ENCODE results near the gene GLDN. TPM values are rescaled to one million over a fixed set of nuclear protein-coding genes. Genes with fewer than 3 reads are reported as not detected.
A peak's percentile ranks its signal among the peaks of the same experiment; 100 is the strongest.

Gene GLDN
- total RNA-seq, 1 experiment from 2014 or later, result 0.77 TPM

GRCh38 chr15:51342227-51342999 is 958 bp downstream of the GLDN start:
- H3K36me3 Mint-ChIP-seq, result no peaks in the 10 kb centered on the region
- ATAC-seq, result peak; percentile 20
- ChIA-PET POLR2A (no interaction called here), CTCF (interaction anchor here (0.6 to 1.9 kb wide), 8 partner anchors 11 to 157 kb away, joined by 3 to 8 read pairs (median 4); no protein-coding TSS in a partner anchor)
- H3K9me3 Mint-ChIP-seq, result no peaks in the 10 kb centered on the region
- peak overlapping the region; percentile 58 for H3K4me3 Mint-ChIP-seq
- no peak overlapping the region for H3K27ac Mint-ChIP-seq
- peaks cover 61% of the 10 kb centered on the region for H3K27me3 Mint-ChIP-seq (ENCODE audit: low read depth)
- H3K4me1 Mint-ChIP-seq, result 0 out of 2 replicates have a peak, but pooled peaks cover 4% of the 10 kb centered on the region
- no peak for TF ChIP-seq ETV6 (CRISPR knock-in tag; IDR thresholded peaks at IDR 0.05)
- TF ChIP-seq, protein P1, sequence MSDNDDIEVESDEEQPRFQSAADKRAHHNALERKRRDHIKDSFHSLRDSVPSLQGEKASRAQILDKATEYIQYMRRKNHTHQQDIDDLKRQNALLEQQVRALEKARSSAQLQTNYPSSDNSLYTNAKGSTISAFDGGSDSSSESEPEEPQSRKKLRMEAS (CRISPR knock-in tag; IDR thresholded peaks at IDR 0.05), result peak; percentile 7; the same call in 1 of the 2 replicates
- TF ChIP-seq CTCF (IDR thresholded peaks at IDR 0.05), result no peak
- TF ChIP-seq ZNF138 (CRISPR knock-in tag; conservative IDR thresholded peaks at IDR 0.05), result no peak
- no peak for TF ChIP-seq NR1H2 (CRISPR knock-in tag; IDR thresholded peaks at IDR 0.05)
- TF ChIP-seq OVOL2 (CRISPR knock-in tag; IDR thresholded peaks at IDR 0.05; ENCODE audit: borderline replicate concordance), result no peak
- TF ChIP-seq ZNF425 (CRISPR knock-in tag; conservative IDR thresholded peaks at IDR 0.05), result no peak
- TF ChIP-seq, protein P2, sequence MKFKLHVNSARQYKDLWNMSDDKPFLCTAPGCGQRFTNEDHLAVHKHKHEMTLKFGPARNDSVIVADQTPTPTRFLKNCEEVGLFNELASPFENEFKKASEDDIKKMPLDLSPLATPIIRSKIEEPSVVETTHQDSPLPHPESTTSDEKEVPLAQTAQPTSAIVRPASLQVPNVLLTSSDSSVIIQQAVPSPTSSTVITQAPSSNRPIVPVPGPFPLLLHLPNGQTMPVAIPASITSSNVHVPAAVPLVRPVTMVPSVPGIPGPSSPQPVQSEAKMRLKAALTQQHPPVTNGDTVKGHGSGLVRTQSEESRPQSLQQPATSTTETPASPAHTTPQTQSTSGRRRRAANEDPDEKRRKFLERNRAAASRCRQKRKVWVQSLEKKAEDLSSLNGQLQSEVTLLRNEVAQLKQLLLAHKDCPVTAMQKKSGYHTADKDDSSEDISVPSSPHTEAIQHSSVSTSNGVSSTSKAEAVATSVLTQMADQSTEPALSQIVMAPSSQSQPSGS (CRISPR knock-in tag; IDR thresholded peaks at IDR 0.05; ENCODE audit: borderline replicate concordance, low read depth), result no peak
- no peak for DNase-seq (ENCODE audit: low spot score)

- H3K4me3 Mint-ChIP-seq, result no peak overlapping the region
- TF ChIP-seq ATF1 (CRISPR knock-in tag; IDR thresholded peaks at IDR 0.05), result no peak
- TF ChIP-seq, protein P3, sequence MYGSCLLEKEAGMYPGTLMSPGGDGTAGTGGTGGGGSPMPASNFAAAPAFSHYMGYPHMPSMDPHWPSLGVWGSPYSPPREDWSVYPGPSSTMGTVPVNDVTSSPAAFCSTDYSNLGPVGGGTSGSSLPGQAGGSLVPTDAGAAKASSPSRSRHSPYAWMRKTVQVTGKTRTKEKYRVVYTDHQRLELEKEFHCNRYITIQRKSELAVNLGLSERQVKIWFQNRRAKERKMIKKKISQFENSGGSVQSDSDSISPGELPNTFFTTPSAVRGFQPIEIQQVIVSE (CRISPR knock-in tag; IDR thresholded peaks at IDR 0.05; ENCODE audit: borderline replicate concordance), result no peak
- H3K4me1 Mint-ChIP-seq, result 0 out of 2 replicates have a peak, but pooled peaks cover 4% of the 10 kb centered on the region
- H3K36me3 Mint-ChIP-seq, result no peaks in the 10 kb centered on the region
- ChIA-PET POLR2A (no interaction called here), CTCF (interaction anchor here (1.7 kb wide), 1 partner anchor 113 kb away, joined by 5 read pairs; no protein-coding TSS in a partner anchor)
- no peak overlapping the region for H3K27ac Mint-ChIP-seq
- no peaks in the 10 kb centered on the region for H3K9me3 Mint-ChIP-seq
- ATAC-seq (no peak), DNase-seq (ENCODE audit: low spot score) (no peak)
- peaks cover 58% of the 10 kb centered on the region for H3K27me3 Mint-ChIP-seq (ENCODE audit: low read depth)
Measured at GRCh38 chr15:51343466-51343865, 2.0 kb downstream of the GLDN start.

DNA sequence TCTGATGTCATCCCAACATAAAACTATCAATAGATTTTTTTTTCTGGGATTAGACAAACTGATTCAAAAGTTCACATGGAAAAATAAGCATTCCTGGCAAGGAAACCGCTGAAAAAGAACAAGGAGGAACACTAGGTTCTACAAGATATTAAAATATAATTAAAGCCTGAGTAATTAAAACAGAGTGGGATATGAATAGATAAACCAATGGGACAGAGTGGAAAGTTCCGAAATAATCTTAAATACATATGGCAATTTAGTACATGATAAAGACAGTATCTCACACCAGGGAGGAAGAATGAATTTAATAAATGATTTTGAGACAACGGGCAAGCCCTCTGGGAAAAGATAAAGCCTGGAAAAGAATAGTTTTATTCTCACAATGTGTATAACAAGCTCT is 4.7 kb downstream of the GLDN start:
- no peaks in the 10 kb centered on the region for H3K36me3 Mint-ChIP-seq
- CTCF ChIA-PET, result no interaction called here
- no peak overlapping the region for H3K27ac Mint-ChIP-seq
- TF ChIP-seq FOXP4 (CRISPR knock-in tag; IDR thresholded peaks at IDR 0.05), result no peak
- TF ChIP-seq GTF2I (CRISPR knock-in tag; conservative IDR thresholded peaks at IDR 0.05), result no peak
- no peak for TF ChIP-seq ATF3 (CRISPR knock-in tag; conservative IDR thresholded peaks at IDR 0.05)
- no peak for TF ChIP-seq ZNF512 (CRISPR knock-in tag; IDR thresholded peaks at IDR 0.05; ENCODE audit: borderline replicate concordance)
- TF ChIP-seq, protein P4, sequence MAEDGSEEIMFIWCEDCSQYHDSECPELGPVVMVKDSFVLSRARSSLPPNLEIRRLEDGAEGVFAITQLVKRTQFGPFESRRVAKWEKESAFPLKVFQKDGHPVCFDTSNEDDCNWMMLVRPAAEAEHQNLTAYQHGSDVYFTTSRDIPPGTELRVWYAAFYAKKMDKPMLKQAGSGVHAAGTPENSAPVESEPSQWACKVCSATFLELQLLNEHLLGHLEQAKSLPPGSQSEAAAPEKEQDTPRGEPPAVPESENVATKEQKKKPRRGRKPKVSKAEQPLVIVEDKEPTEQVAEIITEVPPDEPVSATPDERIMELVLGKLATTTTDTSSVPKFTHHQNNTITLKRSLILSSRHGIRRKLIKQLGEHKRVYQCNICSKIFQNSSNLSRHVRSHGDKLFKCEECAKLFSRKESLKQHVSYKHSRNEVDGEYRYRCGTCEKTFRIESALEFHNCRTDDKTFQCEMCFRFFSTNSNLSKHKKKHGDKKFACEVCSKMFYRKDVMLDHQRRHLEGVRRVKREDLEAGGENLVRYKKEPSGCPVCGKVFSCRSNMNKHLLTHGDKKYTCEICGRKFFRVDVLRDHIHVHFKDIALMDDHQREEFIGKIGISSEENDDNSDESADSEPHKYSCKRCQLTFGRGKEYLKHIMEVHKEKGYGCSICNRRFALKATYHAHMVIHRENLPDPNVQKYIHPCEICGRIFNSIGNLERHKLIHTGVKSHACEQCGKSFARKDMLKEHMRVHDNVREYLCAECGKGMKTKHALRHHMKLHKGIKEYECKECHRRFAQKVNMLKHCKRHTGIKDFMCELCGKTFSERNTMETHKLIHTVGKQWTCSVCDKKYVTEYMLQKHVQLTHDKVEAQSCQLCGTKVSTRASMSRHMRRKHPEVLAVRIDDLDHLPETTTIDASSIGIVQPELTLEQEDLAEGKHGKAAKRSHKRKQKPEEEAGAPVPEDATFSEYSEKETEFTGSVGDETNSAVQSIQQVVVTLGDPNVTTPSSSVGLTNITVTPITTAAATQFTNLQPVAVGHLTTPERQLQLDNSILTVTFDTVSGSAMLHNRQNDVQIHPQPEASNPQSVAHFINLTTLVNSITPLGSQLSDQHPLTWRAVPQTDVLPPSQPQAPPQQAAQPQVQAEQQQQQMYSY (CRISPR knock-in tag; IDR thresholded peaks at IDR 0.05), result no peak

More for the DNA sequence above, 4.7 kb downstream of the GLDN start:
- POLR2A ChIA-PET, result no interaction called here
- no peak for ATAC-seq
- 0 out of 2 replicates have a peak, but pooled peaks cover 4% of the 10 kb centered on the region for H3K4me1 Mint-ChIP-seq
- H3K9me3 Mint-ChIP-seq, result no peaks in the 10 kb centered on the region
- H3K27me3 Mint-ChIP-seq (ENCODE audit: low read depth), result peaks cover 38% of the 10 kb centered on the region
- H3K4me3 Mint-ChIP-seq, result no peak overlapping the region
- no peak for DNase-seq (ENCODE audit: low spot score)

All from WTC11 (cell line).